Measurements from ENCODE around the gene TNRC6A.

DNA sequence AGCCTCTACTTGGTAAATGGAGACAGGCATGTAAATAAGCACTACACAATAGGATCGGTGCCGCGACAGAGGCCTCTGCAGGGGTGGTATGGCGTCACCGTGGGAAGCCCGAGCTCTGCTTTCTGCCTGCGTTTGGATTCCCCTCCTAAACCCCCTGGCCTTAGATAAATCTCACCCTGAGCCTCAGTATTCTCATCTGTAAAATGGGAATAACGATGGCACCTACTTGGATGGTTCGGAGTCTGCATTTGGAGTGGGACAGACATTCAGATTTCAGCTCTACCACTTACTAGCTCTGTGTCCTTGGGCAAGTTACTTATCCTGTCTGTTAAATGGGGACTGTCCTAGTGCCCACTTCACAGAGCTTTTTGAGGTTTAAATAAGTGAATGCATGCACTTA lies 42.8 kb upstream of the TNRC6A start:
- TF ChIP-seq, protein P1, sequence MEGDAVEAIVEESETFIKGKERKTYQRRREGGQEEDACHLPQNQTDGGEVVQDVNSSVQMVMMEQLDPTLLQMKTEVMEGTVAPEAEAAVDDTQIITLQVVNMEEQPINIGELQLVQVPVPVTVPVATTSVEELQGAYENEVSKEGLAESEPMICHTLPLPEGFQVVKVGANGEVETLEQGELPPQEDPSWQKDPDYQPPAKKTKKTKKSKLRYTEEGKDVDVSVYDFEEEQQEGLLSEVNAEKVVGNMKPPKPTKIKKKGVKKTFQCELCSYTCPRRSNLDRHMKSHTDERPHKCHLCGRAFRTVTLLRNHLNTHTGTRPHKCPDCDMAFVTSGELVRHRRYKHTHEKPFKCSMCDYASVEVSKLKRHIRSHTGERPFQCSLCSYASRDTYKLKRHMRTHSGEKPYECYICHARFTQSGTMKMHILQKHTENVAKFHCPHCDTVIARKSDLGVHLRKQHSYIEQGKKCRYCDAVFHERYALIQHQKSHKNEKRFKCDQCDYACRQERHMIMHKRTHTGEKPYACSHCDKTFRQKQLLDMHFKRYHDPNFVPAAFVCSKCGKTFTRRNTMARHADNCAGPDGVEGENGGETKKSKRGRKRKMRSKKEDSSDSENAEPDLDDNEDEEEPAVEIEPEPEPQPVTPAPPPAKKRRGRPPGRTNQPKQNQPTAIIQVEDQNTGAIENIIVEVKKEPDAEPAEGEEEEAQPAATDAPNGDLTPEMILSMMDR (IDR thresholded peaks at IDR 0.05): no peak
- TF ChIP-seq EP300 (IDR thresholded peaks at IDR 0.05): no peak

Data from upper lobe of left lung (tissue), 4 donors.